ENCODE results near the gene SLC7A10.
"Not testable (repeated sequence)": the region's sequence is repeated elsewhere in the genome, so short reads cannot be mapped to it uniquely, and the experiment has no call there.

Gene SLC7A10

DNA sequence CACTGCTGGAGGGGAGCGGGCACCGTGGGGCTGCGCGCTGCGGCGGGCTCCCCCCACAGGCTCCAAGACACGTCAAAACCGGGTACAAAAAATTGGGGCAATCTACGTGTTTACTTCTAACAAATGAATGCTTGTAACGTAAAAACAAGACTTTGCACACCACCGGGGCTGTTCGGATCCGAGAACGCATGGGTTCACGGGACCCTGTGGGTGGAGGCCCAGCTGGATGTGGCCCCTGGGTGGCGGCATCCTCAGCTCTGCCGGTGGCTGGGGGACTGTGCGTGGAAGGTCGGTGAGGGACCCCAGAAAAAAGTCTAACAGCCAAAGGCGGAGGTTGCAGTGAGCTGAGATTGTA lies 10.3 kb upstream of the SLC7A10 start:
- DNase-seq: no peak

DNA sequence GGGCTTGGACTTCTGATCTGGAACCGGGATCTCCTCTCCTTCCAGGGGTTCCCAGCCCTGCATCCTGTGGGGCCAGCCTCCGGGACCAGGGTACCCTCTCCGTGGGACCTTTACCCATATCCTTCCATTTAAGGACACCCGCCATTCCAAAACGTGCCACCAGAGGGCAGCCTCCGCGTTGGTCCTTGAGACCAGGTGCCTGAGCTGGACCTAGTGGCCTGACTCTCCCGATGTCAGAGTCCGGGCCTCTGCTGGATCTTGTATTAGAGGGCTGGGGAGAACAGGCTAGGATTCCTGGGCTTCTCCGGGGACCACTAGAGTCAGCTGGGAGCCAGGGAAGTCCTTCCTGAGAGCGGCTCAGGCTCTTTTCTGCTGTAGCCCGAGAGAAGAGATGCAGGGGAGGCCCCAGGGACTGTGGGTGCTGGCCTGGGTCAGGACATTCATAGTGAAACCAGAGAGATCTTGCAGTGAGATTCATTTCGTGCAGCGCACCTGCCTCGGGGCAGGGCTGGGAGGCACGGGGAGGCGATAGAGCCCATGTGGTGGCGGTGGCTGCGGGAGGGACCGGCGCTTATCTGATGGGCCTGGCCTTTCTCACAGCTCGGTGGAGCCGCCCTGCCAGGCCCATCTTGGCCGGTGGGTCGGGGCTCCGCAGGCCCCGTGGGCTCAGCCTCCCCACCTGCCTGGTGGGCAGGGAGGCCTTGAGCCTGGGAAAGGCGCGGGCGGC lies 9.8 kb upstream of the SLC7A10 start:
- no peak for DNase-seq

DNA sequence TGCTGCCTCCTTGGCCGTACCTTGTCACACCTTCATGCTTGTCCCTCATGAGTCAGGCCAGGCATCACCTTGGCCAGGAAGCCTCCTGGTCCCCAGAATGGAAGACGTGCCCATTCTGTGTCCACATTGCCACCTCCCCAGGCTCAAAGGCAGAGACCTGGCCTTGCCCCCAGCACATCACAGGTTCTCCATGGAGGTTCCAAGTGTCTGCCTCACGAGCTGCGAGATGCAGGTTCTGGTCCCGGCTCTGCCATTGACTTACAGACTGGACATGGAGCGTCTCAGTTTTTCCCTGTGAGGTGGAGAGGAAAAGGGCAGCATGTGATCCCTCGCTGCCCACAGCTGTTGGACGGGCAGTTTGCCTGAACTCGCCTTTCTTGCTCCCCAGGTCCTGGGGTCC lies 9.1 kb upstream of the SLC7A10 start:
- DNase-seq: no peak

DNA sequence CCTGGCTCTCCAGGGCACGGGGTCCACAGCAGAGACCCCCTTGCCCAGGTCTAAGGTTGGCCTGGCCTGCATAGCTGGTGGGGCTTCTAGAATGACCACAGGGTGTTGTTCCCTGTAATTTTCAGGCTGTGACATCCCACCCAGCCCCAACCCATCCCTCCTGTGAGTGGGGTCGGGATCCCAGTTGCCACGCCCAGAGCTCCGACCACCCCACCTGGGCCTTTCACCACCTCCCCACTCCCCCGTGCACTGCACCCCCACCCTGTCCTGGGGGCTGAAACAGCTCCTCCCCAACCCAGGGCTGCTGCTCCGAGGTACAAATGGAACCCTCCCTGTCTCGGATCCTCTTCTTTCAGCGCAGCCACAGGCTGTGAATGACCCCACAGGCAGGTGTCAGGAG lies 8.4 kb upstream of the SLC7A10 start:
- DNase-seq: no peak

DNA sequence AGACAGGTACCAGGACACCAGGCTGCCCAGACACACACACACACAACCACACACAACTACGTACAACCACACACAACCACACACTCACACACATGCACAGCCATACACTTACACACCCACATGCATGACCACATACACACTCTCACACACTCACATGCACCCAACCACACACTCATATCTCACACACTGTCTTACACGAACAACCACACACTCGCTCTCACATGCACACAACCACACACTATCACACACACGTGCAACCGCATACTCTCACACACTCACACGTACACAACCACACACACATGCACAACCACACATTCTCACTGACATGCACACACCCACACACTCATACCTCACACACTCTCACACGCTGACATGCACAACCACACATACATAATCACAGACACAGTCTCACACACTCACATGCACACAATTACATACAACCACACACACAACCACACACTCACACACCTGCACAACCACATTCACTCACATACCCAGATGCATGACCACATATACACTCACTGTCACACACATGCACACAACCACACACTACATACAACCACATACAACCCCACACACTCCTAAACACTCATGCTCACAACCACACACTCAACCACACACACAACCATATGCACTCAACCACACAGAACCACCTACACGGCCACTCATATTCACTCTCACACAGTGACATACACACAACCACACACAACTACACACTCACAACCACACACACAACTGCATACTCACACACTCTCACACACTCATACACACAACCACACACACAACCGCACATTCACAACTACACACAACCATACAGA lies 7.6 kb upstream of the SLC7A10 start:
- DNase-seq: no peak

DNA sequence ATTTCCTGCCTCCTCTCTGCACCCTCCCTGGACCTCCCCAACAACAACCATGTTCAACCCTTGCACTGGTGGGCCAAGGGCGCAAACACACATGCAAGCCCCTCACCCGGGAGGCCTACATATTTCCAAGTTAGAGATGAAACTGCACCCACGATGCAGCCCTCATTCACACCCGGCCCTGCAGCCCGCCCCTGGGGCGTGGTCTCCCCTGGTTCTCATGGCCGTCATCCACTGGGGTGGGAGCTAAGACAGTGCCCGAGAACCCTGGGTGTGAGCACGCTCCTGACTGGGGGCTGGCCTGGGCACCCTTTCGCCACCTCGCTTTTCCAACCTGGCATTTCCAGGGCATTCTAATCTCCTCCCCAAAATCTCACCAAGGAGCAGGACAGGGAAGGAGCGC lies 7.0 kb upstream of the SLC7A10 start:
- no peak for DNase-seq

DNA sequence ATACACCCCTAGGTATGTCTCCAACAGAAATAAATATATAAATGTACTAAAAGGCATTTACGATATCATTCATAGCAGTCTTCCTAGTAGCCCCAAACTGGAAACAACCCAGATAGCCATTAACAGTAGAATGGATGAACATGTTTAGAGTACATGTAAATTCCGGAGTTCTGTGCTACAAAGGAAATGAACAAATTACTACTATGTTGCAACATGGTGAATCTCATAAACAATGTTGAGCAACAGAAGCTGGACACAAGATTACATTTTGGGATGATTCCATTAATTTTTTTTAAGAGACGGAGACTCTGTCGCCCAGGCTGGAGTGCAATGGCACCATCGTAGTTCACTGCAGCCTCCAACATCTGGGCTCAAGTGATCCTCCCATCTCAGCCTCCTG lies 5.9 kb upstream of the SLC7A10 start:
- no peak for DNase-seq

DNA sequence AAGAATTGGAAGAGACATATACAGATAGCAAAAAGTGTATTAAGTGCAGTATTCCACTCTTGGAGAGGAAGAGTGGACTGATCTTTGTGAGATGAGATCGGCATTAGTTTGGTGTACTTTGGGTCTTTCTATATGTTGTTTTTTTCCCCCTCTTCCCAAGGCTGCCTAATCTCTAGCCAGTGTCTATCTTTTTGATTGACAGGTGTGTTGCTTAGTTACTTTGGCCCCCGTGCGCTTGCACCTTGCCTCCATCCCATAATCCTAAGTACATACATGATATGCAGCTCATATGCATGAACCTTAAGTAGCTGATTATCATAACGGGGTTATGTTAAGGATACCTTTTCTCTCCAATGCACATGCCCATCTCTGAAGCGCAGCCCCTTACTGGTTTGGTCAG lies 4.3 kb upstream of the SLC7A10 start:
- no peak for DNase-seq

DNA sequence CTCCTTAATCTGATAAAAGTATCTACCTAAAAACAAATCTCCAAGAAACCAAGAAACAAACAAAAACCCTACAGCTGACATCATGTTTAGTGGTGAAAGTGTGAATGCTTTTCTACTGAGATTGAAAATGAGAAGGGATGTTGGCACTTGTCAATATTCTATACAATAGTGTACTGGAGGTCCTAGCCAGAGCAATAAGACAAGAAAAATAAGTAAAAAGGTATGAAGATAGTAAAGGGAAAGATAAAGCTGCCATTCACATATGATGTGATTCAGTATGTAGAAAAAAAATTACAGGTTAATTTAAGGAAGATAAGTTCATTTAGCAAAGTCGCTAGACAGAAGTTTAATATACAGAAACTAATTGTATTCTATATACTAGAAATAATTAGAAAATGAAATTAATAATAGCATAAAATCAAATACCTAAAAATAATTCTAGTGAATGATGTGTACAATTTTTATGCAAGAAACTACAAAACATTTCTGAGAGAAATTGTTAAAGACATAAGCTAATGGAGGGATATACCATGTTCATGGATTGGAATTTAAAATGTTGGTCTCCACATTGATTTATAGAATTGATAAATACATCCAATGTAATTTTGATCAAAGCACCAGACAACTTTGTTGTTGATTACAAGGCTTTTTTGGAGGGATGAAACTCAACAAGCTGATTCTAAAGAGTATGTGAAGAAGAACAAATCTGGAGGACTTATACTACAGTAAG lies 2.4 kb upstream of the SLC7A10 start:
- no peak for DNase-seq

DNA sequence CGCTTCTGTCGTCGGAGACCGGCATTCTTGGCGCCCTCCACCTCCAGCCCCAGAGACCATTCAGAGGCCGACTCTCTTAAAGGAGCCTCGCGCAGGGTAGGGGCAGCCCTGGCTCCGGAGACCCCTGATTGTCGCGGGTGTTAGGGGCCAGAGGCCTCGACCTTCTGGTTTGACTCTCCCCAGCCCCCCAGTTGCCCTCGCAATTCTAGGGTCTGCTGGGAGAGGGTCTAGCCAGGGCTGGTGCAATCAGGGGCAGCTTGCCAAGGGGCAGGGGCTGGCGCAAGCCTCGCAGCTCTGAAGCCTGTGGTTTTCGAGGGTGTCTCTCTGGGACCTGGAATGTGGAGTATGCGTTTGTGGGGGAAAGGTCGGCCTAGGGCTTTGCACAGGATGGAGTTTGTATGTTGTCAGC lies 1.6 kb upstream of the SLC7A10 start:
- no peak for DNase-seq

DNA sequence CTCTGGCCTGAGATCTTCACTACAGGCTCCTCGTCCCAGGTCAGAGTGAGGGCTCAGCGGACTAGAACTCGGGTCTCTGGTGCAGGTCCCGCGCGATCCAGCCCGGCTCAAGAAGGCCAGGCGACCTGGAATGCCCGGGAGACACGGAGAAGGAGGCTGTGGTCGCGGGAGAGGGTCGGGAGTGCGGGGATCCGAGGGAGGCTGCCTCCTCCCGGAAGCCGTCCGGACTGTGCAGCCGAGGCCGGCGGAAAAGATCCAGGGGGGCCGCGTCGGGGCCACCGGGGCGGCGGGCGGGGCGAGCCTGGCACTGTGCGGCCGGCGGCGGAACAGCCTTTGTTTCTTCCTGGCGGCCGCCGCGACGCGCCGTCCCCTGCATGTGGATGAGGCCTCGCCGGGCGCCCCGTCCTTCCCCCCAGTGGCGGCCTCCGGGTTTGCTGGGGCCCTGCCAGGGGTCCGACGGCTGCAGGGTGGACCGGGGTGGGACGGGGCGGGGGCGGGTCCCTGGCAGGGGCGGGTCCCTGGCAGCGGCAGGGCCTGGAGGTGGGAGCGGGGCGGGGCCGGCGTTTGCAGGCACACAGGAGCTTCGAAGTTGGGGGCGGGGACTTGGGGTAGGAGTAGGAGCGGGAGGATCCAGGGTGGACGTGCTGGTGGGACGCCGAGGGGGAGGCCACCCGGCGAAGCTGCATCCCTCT lies 1.0 kb upstream of the SLC7A10 start:
- no peak for DNase-seq

DNA sequence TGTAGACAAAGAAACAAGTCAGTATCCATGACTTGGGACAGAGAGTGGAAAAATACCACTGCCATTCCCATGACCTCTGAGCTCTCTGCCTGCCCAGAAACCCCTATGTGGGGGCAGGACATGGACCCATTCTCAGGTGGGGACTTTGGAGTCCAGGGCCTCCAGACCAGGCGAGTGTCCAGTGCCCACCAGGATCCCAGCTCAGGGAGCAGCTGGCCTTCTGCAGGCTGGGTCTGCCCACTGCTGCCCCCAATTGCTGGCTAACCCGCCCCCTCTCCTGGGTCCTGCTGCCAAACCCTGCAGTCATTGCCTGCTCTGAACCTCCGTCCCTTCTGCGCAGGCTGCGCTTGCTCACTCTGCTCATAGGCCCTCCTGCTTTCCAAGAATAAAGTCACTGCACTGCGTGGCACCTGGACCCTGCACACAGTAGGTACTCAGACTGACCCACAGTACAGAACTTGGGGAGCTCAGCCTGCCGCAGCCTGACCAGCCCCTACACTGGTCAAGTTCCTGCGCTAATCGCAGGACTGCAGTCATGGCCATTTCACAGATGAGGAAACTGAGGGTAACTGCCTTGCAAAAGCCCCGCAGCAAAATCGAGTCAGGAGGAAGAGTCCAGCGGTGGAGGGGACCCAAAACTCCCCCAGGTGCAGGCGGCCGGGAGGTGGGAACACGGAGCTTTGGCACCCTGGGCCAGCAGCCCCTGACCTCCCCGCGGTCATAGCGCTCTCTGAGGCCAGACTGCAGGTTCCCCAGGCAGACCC lies 774 bp downstream of the SLC7A10 start:
- DNase-seq: no peak

DNA sequence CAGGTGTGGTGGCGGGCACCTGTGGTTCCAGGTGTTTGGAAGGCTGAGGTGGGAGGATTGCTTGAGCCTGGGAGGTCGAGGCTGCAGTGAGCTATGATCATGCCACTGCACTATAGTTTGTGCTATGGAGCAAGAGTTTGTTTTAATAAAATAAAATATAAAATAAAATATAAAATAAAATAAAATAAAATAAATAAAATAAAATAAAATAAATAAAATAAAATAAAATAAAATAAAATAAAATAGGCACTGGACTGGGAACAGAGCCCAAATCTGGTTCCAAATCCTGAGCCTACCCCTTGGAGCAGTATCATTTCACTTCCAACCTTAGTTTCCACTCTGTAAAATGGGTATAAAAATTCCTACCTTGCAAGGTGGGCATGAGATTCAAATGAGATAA lies 3.4 kb downstream of the SLC7A10 start:
- not testable (repeated sequence) for DNase-seq

DNA sequence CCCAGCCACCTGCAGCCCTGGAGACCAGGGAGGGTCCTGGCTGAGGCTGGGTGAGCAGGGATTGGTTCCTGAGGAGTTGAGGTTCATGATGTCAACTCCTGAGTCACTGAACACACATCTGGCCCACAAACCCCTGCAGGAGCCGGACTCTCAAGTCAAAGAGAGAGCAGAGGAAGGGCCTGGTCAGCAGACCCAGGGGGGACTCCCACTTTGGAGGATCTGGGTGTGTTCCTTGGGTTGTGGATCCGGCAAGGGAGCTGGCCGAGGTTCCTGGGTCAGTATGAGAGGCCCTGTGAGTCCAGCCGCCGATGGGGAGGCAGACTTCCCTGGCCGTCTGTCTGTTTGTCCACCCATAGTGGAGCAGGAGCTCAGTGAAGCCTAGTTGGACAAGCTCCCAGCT lies 4.0 kb downstream of the SLC7A10 start:
- DNase-seq: no peak

DNA sequence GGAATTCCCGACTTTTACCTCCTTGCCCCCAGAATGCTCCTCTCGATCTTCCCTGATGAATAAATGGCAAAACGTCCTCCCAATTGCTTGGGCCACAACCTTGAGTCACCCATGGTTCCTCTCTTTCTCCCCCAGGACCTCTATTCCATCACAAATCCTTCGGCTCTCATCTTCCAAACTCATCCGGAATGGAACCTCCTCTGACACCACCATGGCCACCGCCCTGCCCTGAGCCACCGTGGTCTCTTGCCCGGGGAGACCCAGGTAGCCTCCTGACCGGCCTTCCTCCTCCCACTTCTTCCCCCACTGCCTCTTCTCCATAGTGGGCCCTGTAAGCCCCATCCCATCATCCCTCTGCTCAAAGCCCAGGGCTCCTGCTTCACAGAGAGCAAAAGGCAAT lies 4.9 kb downstream of the SLC7A10 start:
- DNase-seq: no peak

DNA sequence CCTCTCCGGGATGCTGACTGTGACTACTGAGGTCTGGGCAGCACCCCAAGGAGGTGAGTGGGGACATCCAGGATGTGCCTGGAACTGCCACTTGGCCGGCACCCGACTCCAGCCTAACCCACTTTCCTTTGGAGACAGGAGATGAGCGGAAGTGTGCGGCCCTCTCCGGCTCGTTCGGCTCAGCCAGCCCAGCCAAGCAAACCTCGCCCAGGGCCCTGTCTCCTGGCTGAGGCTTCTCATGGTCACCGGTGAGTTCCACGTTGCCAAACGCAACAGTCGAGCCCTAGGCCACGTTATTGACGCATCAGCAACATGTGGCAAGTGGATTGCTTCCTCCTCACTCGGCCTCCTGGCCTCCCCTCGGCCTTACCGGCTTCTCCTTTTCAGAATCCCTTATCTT lies 5.5 kb downstream of the SLC7A10 start:
- no peak for DNase-seq

DNA sequence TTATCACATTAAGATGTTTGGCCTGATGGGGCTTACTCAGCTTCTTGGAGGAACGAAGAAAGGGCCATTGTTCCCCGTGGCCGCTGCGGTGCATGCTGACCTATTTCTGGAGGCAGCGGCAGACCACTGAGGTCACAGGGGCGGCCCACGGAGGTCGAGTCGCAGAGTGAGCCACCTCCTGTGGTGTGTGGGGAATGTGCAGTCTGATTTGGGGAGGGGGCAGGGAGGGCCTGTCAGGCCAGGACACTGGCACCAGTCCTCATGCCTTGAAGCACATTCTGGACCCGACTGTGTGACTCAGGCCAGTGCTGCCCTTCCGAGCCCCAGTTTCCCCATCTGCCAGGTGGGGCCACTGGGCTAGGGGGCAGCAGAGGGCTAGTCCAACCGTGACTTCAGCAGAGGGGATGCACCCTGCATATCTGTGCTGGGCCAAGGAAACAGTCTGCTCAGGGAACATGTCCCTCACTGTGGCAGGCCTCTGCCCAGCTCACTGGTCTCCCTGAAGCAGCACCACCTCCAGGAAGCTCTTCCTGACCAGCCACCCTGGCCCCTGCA lies 6.3 kb downstream of the SLC7A10 start:
- no peak for DNase-seq

DNA sequence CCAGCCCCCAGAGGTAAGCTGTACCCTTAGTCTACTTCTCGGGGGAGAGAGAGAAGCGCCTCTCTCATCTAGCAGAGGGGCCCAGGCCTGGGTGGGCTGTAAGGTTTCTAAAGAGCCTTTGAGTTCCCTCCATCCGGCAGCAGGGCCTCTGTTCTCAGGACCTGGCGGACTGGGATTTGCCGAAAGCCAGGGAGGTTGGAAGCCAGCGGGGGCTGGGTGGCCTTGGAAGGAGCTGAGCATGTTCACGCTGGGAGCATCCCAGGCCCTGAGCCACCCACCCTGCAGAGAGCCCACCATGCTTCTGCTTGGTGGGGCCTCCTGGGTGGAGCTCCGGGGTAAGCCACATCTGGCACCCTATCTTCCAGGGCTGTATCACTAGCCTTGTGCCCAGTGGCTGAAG lies 7.8 kb downstream of the SLC7A10 start:
- DNase-seq: no peak

DNA sequence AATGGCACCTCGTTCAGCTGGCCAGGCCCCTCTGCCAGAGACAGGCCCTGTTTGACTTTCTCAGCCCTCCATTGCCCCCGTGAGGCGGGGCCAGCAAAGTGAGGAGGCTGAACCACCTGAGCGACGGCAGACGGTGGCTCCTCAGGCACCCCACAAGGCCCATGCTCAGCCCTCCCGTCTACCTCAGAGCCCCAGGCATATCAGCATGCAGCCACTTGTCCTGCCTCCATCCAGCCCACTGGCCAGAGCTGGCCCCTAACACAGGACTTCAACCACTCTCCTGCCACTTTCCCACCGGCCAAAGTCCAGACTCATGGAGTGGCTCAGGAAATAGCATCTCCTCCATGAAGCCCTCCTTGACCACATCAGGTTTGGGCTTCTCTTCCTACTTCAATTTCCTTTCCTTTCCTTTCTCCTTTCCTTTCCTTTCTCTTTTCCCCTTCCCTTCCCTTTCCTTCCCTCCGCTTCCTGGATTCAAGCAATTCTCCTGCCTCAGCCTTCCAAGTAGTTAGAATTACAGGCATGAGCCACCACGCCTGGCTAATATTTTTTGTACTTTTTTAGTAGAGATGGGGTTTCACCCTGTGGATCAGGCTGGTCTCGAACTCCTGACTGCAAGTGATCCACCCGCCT lies 9.3 kb downstream of the SLC7A10 start:
- DNase-seq: no peak

DNA sequence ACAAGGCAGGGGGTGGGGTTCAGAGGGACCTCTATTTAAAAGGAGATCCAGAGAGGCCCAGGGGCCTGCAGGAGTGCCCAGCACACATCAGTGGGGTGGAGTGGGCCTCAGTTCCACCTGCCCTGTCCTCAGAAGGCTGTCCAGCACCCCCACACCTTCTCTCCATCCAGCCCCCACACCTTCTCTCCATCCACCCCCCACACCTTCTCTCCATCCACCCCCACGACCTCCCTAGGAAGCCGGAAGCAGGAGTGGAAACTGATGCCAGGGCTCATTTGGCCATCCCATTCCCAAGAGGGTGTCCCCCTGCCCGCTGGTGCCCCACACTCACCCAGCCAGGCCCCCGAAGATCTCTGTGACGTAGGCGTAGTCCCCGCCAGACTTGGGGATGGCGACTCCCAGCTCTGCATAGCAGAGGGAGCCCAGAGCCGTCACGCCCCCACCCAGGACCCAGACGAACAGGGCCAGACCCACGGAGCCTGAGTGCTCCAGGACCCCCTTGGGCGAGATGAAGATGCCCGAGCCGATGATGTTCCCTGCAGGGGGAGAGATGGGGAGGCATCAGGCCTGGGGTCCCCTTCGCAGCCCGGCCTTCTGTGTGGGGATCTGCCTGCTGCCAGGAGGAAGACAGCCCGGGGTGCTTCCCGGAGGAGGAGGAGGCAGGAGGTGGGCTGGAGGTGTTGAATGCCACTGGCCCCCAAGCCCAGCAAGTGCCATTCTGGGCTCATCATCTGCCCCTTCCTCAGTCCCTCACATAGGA lies 10.0 kb downstream of the SLC7A10 start:
- no peak for DNase-seq

DNA sequence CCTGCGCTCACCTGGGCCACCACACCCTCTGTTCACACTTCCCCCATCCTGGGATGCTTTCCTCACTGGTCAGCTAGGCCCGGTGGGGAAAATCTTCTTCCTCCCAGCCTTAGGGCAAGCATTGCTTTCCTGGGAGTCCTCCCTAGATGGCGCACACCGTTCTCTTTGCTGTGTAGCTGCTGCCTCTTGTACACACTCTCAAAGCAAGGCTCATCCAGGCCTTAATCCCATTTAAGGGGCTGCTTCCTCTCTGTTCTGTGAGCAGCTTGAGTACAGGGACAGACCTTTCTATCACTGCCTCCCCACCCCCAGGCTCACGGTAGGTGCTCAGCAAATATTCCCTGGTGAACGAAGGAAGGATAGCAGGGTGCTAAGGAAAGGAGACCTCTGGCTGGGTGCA lies 11.1 kb downstream of the SLC7A10 start:
- no peak for DNase-seq

All from DMS 273 treated with DMSO at 0.1 percent for 48 hours (cell line).